ENCODE data around the gene GMPS. TPM values are rescaled to one million over a fixed set of nuclear protein-coding genes. Genes with fewer than 3 reads are reported as not detected.
"Not testable (repeated sequence)": the region's sequence is repeated elsewhere in the genome, so short reads cannot be mapped to it uniquely, and the experiment has no call there.

GMPS gene
- total and polyA plus RNA-seq, 2 of the 4 experiments (the other 2 are of a cell fraction): 33.9 to 52.5 TPM

GRCh38 chr3:155862290-155862982 is 8.0 kb upstream of the GMPS start:
- H3K18ac ChIP-seq (ENCODE audit: low read depth, low read length); H2AK9ac ChIP-seq (replicated peaks; ENCODE audit: low read depth, low read length, poor library complexity); H4K20me1 ChIP-seq (ENCODE audit: insufficient read depth, low read length); H2AK5ac ChIP-seq (ENCODE audit: low read depth, low read length); H3K23ac ChIP-seq (ENCODE audit: low read depth, low read length); ATAC-seq (ENCODE audit: low read depth); CTCF ChIA-PET; H2BK120ac ChIP-seq (ENCODE audit: low read depth, low read length); H3K56ac ChIP-seq (ENCODE audit: extremely low read depth, insufficient read depth, low read length); in situ Hi-C loops (cut with MboI; ENCODE audit: low sequenced_read_pairs); intact Hi-C loops (cut with micrococcal nuclease); BruUV-seq (replicated peaks); H3K4me2 ChIP-seq (ENCODE audit: low read depth, low read length); H3K27me3 ChIP-seq (ENCODE audit: control insufficient read depth, insufficient read depth, low read length); H3K27ac ChIP-seq (ENCODE audit: insufficient read depth, low read length); H3K79me1 ChIP-seq (ENCODE audit: low read depth in 1 of 2, low read length in 2 of 2); H2BK15ac ChIP-seq (ENCODE audit: low read depth, low read length); H3K9ac ChIP-seq (ENCODE audit: low read depth, low read length); H3K4me3 ChIP-seq (ENCODE audit: insufficient read depth, low read depth, low read length); POLR2A ChIA-PET (ENCODE audit: unreplicated experiment); H2BK5ac ChIP-seq (ENCODE audit: low read depth, low read length, poor library complexity, severe bottlenecking); H2AFZ ChIP-seq (replicated peaks; ENCODE audit: low read length, poor library complexity); dilution Hi-C loops (cut with HindIII; ENCODE audit: low sequenced_read_pairs, unreplicated experiment); H3K4me1 ChIP-seq (ENCODE audit: control insufficient read depth, insufficient read depth, low read length); H4K5ac ChIP-seq (ENCODE audit: low read depth, low read length); H4K91ac ChIP-seq (ENCODE audit: insufficient read depth, low read depth, low read length); H3K9me1 ChIP-seq (ENCODE audit: insufficient read depth, low read length); H3K14ac ChIP-seq (replicated peaks; ENCODE audit: low read depth, low read length); H4K8ac ChIP-seq (ENCODE audit: low read depth in 2 of 2, low read length in 2 of 2); H3K4ac ChIP-seq (ENCODE audit: low read depth, low read length); H2BK20ac ChIP-seq (ENCODE audit: low read depth, low read length); H3K9me3 ChIP-seq (ENCODE audit: control insufficient read depth, insufficient read depth, low read length); H3K36me3 ChIP-seq (ENCODE audit: control insufficient read depth, insufficient read depth, low read length): not testable (repeated sequence)
- peak; percentile 80 for DNase-seq
- 84% methylated on average over 7 of the region's 12 CpGs; no CpG with 5 or more reads in 1 of the 2 experiments for WGBS, 2 experiments (ENCODE audit: extremely low coverage in 2 of 2, insufficient read length in 1 of 2)
